GM21528 (cell line): ENCODE data around the gene LRRIQ1.

Experiments
- ATAC-seq: cut with Tn5 transposase; IDR thresholded peaks from one replicate; pipeline ENCODE4 v1.9.1; 2021; ENCODE audit warnings: mild to moderate bottlenecking, moderate library complexity; ENCODE audit not compliant: unreplicated experiment, low FRiP score

Gene LRRIQ1

DNA sequence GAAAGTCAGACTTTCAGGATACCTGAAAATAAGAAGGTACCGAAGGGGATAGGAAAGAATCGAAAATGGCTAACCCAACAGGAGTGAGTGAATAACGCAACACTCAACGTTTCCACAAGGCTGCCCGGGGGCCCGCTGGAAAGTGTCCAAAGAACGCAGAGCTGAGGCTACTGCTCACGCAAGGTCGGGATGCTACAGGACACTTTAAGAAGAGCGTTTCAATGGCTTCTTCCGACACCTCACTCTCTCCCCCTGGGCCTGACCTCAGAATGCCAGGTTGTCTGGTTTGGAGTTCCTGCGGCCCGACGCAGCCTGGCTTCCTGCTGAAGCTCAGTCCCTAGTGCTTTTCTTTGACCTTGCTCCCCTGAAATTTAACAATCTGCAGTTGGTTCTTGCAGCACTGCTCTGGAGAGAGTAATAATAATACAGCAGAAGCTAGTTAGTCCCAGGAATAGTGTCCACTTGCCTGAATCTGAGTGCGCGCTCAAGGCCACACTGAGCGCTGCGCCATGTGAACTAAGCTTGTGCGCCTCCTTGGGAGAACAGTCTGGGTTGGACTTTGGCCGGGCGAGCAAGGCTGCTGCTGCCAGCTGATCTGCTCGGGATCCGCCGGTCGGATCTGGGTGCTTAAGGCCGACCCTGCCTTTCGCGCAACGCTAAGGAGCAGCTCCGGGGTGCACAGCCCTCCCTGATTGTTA is 241.9 kb downstream of the LRRIQ1 start:
- no peak for ATAC-seq

DNA sequence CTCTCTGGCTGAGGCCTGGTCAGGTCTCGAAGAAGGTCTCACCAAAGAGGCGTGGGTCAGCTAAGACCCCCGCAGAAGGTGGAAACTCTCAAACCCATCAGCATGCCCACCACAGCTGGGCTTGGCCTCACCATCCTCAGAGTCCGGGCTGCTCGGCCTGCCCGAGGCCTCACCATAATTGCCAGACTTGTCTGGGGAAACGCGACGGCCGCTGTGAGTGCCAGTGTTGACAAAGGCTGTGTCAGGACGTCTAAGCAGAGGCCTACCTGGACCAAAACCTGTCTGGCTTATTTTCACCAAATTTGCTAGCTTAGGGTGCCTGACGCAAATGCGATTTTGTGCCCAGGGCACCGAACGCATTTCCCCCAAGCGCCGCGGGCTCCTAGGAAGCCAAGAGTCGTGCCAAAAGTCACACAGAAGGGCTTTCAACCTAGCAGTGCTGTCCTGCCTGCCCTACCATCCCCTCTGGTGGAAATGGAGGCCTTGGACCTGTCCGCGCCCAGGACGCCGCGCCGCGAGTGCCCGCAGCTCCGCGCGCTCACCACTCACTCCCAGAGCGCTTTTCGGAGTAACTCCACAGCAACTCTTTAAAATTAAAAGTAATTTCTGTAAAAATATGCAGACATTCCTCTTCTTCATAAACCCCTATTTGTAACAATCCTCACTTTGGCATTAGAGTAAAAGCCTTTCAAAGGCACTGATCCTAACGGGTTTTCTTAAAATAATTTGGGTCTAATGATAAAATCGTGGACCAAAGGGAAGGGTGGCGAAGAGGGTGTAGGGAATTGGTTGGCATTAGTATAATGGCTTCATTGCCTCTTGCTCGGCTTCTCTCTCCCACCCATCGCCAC is 242.7 kb downstream of the LRRIQ1 start:
- no peak for ATAC-seq

DNA sequence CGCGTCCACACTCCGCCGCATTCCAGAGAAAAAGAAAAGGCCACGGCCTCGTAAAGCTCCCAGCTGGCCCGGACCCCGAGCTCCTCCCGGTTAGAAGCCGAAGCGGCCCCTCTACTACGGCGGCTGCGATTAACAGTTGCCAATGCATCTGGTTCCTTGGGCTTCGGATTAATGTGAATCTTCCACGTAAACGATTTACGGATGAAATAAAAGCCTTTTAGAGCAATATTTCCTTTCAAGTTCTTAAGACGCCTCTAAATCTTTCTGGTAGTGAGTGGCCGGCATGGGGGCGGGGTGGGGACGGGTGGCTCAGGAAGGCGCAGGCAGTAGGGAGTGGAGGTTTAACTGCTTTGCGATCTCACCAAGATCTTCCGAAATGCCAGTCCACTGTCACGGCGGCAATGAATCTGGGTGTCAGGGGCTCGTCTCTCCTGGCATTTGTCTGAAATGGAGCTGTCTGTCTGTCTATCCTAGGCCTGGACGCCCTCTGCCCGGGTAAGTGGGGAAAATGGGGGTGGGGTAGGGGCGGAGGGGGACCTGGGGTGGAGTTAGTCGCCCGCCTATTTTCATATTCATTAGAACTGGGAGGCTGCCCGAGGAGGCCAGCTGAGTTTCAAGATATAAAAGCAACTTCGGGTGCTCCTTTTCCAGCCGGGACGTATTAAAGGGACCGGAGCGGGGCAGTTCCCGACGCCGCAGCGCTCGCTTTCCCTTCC is 243.5 kb downstream of the LRRIQ1 start:
- ATAC-seq = no peak

DNA sequence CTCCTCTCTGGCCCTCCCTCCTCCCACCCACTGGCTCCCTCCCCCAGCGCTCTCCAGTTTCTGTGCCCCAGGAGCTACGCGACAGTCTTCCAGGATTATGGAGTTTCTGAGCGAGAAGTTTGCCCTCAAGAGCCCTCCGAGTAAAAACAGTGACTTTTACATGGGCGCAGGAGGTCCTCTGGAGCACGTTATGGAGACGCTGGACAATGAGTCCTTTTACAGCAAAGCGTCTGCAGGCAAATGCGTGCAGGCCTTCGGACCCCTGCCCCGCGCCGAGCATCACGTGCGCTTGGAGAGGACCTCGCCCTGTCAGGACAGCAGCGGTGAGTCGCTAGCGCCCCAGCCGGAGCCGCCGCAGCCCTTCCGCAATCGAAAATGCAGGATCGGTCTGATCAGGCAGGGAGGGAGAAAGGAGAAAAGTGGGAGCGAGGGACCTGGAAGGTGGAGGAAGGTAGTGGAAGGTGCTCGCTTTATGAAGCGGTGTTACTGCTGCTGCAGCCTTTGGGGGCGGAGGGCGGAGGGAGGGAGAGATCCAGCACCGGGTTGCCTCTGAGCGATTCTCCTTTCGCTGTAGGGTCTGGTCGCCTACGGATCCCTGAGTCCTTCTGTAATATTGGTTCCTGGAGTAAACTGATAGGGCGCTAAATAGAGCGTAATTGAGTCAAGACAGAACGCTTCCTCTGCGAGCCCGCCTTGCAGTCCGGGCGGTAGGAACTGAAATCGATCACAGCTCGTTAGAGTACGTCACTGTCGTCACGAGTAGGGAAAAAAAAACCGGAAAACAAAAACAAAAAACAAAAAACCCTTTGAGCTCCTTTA is 244.2 kb downstream of the LRRIQ1 start, which contains the start of gene ALX1:
Gene ALX1, plus strand, starts transcription at position 56 of the 819 bp plus-strand sequence. Its CDS starts 42 bp downstream, at position 98.
- no peak for ATAC-seq

DNA sequence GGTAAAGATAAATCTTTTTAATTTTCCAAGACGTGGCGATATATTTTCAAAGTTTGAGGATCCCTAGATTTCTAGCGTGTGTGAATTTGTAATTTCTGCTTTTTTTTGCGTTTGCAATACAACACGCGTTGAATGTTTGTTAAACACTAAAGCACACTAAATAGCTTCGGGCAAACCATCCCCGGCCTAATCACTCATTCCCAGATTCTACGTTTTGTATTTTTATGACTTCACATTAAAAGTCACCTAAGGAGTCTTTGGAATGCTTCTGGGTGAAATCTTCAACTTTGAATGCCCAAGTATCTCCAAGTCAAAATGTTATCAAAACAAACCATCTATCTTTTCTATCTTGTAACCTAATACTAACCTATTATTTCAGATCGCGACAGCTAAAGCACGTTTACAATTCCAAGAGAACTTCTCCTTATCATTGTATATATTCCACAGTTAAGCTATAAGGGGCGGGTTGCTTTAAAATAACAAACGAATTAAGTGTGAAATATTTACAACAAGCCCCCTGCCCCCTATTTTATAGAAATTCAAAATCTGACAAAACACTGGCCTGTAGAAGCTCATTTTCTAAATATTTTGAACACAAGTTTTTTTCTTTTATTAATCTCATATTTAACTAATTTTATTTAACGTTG is 245.0 kb downstream of the LRRIQ1 start:
- no peak for ATAC-seq

DNA sequence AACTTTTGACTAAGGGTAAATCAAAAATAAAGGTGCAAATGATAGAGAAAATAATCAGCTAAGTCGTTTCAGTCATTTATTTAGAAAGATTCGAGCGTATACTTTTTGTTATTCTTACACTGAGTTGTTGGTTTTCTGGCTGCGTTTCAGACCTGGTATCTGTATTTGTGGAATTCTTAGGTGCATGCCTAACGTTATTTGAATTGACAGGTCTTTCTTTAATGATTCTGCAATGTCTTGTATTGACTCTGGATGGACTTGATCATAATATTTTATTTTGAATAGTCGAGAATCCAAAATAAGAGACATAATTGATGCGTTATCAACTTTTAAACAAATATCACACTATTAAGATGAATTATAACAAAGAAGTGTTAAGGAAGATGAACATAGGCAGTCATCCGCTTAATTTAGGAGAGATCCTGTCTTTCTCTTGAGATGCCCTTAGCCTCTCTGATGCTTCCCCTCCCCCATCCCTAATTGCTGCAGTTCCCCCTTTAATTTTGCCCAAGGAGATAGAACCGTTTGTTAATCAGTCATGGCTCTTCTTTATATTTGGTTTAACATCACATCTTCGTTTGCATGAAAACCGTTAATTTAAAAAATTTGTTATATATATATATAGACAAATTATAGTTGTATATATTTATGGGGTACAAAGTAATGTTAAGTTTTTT is 245.6 kb downstream of the LRRIQ1 start:
- ATAC-seq = no peak

DNA sequence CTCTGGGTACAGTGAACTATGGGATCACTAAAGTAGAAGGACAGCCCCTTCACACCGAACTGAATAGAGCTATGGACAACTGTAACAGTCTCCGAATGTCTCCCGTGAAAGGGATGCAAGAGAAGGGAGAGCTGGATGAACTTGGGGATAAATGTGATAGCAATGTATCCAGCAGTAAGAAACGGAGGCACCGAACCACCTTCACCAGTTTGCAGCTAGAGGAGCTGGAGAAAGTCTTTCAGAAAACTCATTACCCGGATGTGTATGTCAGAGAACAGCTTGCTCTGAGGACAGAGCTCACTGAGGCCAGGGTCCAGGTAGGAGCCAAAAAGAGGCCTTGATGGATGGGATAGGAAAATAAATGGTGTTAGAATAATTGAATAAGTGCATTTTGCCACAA is 247.4 kb downstream of the LRRIQ1 start:
- no peak for ATAC-seq
